Loucy (cell line): ENCODE measurements around the gene CACNA1H.

Experiments used
- CTCF ChIP-seq: fragments of 200-600 bp; sonication (generic); conservative IDR thresholded peaks from 2 replicates; pipeline ENCODE4 v1.5.1; 2014; ENCODE audit warnings: mild to moderate bottlenecking, antibody characterized with exemption, low read length
- EZH2phosphoT487 ChIP-seq: fragments of 200-600 bp; IDR thresholded peaks from 2 replicates; pipeline ENCODE4 v1.6.1; 2018; ENCODE audit warnings: antibody characterized with exemption, mild to moderate bottlenecking, moderate library complexity, borderline replicate concordance

- TF ChIP-seq CTCF (no peak), EZH2phosphoT487 (no peak)
These were observed 6.5 kb upstream of the CACNA1H start for GRCh38 chr16:1146409-1146808.
